ENCODE measurements around the gene UTRN.

The UTRN gene

DNA sequence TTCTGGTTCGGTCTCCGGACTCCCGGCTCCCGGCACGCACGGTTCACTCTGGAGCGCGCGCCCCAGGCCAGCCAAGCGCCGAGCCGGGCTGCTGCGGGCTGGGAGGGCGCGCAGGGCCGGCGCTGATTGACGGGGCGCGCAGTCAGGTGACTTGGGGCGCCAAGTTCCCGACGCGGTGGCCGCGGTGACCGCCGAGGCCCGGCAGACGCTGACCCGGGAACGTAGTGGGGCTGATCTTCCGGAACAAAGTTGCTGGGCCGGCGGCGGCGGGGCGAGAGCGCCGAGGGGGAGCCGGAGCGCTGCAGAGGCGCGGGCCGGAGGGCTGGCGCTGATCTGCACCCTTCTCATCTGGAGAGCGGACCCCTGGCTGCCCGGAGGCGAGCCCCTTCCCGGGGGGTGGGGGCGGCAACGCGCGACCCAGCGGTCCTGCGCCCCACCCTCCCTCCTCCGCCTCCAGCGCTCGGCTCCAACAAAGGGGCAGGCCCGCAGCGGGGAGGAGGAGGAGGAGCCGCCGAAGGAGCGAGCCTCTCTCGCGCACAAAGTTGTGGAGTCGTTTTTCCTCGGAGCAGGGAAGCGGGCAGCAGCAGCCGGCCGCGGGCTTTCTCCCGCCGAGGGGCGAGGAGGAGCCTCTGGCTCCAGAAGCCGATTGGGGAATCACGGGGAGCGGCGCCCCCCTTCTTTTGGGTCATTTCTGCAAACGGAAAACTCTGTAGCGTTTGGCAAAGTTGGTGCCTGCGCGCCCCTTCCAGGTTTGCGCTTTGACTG is at the start of gene UTRN:
Gene UTRN, plus strand, starts transcription at position 553 of the 765 bp plus-strand sequence. CDS start 6,494 bp downstream, outside the sequence.
- DNase-seq = peak in 46 of 56 donors; percentile 6 to 74 (median 43)

DNA sequence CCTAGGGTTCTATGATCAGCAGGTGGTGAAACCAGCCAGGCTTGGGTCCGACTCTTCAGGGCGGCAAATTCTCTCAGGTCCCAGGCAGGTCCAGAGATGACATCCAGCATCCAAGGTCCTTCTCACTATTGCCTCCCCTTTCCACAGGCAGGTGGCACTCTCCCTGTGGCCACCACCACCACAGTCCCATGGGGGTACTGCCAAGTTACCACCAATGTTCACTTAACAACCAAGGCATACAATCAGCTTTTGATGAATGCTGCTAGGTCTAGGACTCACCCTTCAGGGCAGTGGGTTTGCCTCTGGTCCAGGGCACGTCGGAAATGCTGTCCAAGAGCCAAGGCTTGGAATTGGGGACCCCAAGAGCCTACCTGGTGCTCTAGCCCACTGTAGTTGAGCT is 40.4 kb upstream of the UTRN start:
- DNase-seq = no peak

GRCh38 chr6:144246988-144247387 is 38.1 kb upstream of the UTRN start:
- no peak for DNase-seq

GRCh38 chr6:144248003-144248402 is 37.1 kb upstream of the UTRN start:
- DNase-seq = no peak

- DNase-seq = no peak
Observed at GRCh38 chr6:144248476-144249301, 36.4 kb upstream of the UTRN start.

GRCh38 chr6:144250276-144250675 is 34.9 kb upstream of the UTRN start:
- DNase-seq = no peak

DNA sequence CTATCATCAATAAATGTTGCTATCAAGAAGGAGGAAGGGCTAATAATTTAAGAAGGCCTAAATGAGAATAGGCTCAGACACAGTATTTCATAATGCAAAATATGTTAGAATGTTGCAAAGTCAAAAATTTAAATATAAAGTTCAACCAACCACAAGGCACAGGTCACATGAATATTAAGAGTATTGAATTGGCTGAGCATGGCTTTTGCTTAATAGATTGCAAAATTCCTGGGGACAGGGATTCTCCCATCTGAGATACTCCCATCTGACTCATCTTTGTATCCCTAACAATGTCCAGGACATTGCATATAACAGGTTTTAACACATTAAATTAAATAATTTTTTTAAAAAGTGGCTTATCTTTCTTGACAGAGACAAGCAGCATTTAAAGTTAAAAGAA is 32.9 kb upstream of the UTRN start:
- DNase-seq = no peak

DNA sequence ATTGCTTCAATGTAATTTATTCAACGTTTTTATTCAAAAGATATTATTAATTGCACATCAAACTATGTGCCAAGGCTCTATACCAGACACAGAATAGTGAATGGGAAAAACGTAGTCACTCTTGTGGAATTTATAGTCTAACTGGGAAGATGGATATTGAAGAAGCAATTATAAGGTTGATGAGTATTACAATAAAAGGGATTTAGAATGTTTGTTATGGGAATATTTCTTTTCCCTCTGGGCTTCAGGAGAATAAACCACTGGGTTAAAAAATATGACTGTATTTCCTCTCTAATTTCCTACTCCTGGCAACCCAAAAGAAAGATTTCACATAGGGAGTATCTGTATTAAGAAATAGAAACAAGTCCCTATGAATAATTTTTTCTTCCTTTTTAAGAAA is 25.1 kb upstream of the UTRN start:
- no peak for DNase-seq

DNA sequence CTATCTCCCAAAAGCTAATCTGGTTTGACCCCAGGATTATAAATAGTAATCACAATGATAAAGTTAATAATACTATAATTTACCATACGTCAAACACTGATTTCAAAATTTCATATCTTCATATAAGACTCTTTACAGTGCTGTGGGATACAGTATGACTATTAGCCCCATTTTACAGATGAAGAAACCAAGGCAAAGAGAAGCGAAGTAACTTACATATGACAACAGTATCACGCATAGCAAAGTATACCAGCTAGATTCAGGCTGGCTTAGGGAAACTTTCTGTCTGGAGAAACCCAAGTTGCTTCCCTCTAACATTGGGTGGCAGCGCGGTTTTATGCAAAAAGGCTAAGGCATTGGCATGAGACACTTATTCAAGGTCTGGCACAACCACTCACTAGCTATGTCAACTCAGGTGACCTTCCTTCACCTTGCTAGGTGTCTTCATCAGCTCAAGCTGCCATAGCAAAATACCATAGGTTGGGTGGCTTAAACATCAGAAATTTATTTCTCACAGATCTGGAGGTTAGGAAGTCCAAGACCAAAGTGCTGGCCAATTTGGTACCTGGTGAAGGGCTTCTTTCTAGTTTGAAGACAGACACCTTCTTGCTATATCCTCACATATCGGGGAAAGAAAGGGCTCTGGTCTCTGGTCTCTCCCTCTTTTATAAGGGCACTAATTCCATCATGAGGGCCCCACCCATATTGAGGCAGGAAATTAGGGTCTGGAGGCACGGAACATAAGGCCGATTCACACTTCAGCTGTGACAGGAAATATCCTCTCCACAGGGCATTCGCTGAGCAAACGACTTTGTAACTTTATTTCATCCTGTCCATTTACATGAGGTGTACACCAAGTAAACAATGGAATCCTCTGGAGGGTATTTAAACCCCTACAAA is 22.4 kb upstream of the UTRN start:
- no peak for DNase-seq

DNA sequence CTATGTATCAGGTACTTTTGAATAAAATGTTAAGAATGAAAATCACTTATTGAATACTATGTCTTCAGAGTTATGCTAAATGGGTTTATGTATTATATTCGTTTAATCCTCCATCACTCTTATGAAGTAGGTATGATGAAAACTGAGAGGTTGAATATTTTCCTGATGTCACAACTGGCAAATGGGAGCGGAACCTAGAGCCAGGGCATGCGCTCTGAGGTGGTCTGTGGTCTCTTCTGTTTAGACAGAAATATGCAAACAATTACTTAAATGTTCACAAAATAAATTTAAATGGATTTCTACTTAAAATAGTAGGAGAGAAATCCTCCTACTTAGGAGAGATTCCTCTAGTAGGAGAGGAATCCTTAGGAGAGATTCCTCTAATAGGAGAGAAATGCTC is 21.3 kb upstream of the UTRN start:
- DNase-seq = no peak

DNA sequence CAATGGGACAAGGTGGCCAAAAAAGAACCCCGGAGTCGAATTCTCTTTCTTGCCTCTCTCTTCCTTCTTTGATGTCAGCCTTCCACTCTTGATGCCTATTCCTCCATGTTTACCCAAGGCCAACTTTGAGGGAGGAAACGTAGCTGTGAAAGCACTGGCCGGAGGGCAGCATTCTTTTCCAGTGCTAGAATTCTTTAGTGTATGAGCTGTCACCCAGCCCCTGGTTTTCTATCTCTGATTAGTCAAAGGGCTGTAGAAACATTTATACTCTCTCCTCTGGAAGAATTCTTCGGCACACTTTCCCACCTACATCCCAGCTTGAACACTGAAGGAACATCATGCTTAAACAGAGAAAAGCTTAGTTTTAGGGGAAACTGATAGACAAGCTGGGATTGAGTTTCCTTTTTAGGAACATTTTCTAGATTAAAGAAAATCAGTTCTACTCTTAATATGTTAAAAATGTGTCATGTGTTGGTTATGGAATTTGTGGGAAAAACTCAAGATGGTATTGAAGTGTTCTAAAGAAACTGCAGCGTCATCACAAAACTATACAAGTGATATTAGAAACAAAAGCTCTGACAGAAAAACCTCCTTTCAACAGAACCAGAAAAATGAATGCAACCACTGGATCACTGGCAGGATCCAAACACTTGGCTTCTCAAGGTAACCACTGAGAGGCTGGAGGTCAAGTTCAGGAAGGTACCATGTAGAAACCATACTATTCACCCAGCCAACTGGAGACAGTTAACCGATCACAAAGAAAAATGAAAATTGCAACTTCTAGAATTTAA is 20.7 kb upstream of the UTRN start:
- no peak for DNase-seq

DNA sequence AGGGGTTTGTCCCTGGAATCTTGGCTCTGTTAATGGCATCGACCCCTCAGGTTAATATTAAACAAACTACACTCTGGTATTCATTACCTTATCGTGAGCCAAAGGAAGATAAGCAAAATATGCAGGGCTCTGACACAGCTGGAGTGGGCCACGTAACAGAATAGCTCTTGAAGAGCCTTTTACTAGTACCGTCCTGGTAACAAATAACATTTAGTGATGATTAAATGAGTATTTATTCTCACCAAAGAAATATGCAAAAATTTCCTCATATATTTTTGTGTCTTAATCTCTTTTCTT is 20.1 kb upstream of the UTRN start:
- DNase-seq = no peak

- DNase-seq = no peak
Observed at GRCh38 chr6:144265390-144265789, 19.7 kb upstream of the UTRN start.

GRCh38 chr6:144266091-144266649 is 19.0 kb upstream of the UTRN start:
- DNase-seq = no peak

DNA sequence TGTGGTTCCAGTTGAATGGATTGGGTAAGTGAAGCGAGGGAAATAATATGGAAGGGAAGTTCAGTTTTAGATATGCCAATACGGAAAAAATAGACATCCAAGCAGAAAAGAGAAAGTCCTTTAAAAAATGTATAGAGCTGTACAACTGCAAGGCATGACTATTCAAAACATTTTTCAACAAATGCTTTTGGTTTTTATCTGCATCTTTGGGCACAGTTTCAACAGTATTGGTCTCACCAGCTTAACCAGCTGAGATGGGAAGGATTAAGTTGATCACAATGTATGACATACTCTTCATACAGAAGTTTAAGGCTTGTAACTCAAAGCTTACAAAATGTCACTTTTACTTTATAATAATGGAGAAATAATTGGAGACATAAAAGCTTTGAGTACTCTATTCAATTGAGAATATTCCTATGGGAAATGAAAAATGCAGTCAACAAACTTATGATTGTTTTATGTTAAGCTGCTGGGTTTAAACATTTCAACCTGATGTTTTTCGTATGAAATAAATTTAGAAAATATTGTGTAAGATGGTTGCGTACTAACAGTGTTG is 16.3 kb upstream of the UTRN start:
- DNase-seq = no peak

DNA sequence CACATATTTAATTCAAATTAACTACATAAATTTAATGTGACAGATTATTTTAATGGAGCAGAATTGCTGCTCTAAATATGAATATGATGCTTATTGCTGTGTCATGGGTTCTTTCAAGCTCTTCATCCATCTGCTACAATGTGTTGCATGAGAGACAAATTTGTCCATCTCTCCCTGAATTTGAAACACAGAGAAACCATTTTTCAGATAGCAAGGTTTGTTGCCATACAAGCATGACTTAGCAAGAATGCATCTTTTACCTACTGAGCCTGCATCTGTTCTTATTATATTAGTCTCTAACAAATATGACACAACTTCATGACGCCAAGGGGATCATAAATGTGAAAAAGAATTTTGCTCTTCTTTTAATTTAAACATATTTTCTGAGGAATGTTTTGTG is 8.0 kb upstream of the UTRN start:
- no peak for DNase-seq

GRCh38 chr6:144277605-144278227 is 7.4 kb upstream of the UTRN start:
- DNase-seq = no peak

- no peak for DNase-seq
Observed at GRCh38 chr6:144278659-144279314, 6.3 kb upstream of the UTRN start.

DNA sequence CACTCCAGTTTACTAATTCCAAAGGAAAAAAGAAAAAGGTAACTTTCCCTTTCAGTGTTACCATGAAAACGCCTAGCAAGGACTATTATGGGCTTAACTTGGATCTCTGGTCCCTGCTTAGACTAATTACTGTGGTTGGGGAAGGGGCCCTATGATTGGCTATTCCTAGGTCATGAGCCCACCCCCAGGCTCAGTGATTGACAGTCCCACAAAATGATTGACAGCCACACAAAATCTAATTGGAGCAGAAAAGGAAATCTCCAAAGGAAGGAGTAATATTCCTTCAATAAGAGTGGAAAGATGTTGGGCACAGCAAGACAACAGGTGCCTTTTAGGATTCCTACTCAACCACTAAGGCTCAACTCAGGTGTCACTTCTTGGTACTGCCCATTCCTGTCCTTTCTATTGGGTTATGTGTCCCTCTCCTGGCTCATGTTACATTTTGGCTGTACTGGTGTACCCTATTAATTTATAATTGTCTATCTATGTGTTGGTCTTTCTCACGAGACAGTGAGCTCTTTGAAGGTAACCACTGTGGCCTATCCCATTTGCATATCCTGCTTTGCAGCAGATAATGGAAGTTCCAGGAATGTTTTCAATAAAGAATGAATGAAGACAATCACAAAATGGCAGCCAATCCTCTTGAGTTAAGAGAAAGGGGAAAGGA is 5.5 kb upstream of the UTRN start:
- no peak for DNase-seq
